ENCODE measurements around the gene PLS3. TPM values are rescaled to one million over a fixed set of nuclear protein-coding genes. Genes with fewer than 3 reads are reported as not detected.

PLS3 gene
- 243 and 337 TPM in 2 replicates for total RNA-seq

DNA sequence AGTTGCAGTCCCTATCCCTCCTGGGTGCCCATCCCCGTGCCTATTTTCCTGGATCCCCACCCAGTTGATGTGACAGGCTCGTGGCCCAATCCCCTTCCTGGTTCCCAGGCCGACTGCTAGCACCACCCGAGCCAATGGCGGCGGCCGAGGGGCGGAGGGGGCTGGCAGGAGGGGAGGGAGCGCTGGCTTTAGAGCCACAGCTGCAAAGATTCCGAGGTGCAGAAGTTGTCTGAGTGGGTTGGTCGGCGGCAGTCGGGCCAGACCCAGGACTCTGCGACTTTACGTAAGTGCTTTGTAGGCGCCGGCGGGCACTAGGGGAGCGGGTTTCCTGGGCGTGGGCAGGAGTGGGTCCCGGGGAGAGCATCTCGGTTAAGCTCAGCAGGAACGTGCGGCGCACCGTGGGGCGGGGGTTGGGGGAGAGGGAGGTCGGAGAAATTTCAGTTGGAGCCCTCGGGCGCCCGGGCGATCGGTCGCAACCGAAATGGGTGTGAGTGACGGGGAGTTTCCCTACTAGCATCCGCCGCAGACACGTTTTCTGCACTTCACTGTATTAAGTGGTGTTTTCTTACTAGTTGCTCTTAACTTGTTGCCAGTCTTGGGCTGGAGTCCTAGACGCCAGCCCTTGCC is at the start of gene PLS3:
Gene PLS3, plus strand, starts transcription at position 197 of the 627 bp plus-strand sequence. CDS start 49,077 bp downstream, outside the sequence.

